Vagina (tissue), 2 donors: Measurements from ENCODE around the gene LY6G5C.

Experiments
- POLR2A ChIP-seq, 2 donors: fragments of 450-650 bp; IDR thresholded peaks; one replicate each; pipeline ENCODE4 v1.6.1; 2017; ENCODE audit warnings: antibody characterized with exemption in 2 of 2, mild to moderate bottlenecking in 2 of 2, moderate library complexity in 2 of 2
- TF ChIP-seq, protein P1 (sequence below), 3 experiments: fragments of 450-650 bp in 2 of 3; fragments of 200-600 bp in 1 of 3; sonication (generic) in 1 of 3; IDR thresholded peaks; one replicate each; pipeline ENCODE4 v1.5.1; 2017 to 2019; ENCODE audit warnings: antibody characterized with exemption in 3 of 3, mild to moderate bottlenecking in 2 of 3, moderate library complexity in 2 of 3

DNA sequence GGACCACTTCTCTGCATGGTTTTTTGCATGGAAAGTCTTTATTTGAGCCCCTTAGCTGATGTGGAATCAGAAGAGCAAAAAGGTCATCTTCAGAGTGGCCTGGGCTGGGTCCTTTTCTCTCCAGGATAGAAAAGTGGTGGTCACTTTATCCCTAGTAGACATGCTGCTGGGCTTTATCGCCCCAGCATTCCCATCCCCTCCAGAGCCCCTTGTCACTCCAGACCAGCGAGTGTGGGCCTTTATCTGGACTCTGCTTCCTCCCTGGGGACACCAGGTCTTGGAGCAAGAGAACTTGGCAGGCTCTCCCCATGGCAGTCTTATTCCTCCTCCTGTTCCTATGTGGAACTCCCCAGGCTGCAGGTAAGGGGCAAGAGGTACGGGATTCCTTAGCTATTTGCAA lies 25.7 kb upstream of the LY6G5C start, which contains the start of gene LY6G6F:
- TF ChIP-seq POLR2A (IDR thresholded peaks at IDR 0.05) = no peak
- TF ChIP-seq, protein P1, sequence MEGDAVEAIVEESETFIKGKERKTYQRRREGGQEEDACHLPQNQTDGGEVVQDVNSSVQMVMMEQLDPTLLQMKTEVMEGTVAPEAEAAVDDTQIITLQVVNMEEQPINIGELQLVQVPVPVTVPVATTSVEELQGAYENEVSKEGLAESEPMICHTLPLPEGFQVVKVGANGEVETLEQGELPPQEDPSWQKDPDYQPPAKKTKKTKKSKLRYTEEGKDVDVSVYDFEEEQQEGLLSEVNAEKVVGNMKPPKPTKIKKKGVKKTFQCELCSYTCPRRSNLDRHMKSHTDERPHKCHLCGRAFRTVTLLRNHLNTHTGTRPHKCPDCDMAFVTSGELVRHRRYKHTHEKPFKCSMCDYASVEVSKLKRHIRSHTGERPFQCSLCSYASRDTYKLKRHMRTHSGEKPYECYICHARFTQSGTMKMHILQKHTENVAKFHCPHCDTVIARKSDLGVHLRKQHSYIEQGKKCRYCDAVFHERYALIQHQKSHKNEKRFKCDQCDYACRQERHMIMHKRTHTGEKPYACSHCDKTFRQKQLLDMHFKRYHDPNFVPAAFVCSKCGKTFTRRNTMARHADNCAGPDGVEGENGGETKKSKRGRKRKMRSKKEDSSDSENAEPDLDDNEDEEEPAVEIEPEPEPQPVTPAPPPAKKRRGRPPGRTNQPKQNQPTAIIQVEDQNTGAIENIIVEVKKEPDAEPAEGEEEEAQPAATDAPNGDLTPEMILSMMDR (IDR thresholded peaks at IDR 0.05) = no peak
